Activated CD8-positive, alpha-beta T cell treated with anti-CD3 and anti-CD28 coated beads, Interleukin-2, amount 10 ng/mL, durations not matched to agents 7 days and 5 days (primary cell): Measurements from ENCODE around the gene CXCL12. TPM values are rescaled to one million over a fixed set of nuclear protein-coding genes. Genes with fewer than 3 reads are reported as not detected.

Source experiments
- ATAC-seq: fragments of 150-1000 bp; cut with Tn5 transposase; one replicate; pipeline ENCODE4 v1.10.0; 2021; ENCODE audit warnings: moderate library complexity
- CTCF ChIA-PET: fragments of 350-600 bp; sonication (Branson Sonifier 250); formaldehyde crosslinking; loops from one replicate; lab custom pipeline; 2021; ENCODE audit warnings: antibody characterized with exemption; lab: Charles Lee
- POLR2A ChIA-PET: fragments of 350-600 bp; sonication (Branson Sonifier 250); formaldehyde crosslinking; loops from one replicate; lab custom pipeline; 2021; ENCODE audit warnings: antibody characterized with exemption; lab: Charles Lee
- DNase-seq: peaks from one replicate; pipeline ENCODE4 v3.0.0-alpha.2; 2020
- H3K27ac Mint-ChIP-seq: one replicate; pipeline ENCODE4 v1.8.0; 2021; ENCODE audit warnings: mild to moderate bottlenecking, mixed read lengths
- H3K27me3 Mint-ChIP-seq: one replicate; pipeline ENCODE4 v1.8.0; 2021; ENCODE audit warnings: low read depth, mixed read lengths
- H3K36me3 Mint-ChIP-seq: one replicate; pipeline ENCODE4 v1.8.0; 2021; ENCODE audit warnings: low read depth, mixed read lengths
- H3K4me1 Mint-ChIP-seq: one replicate; pipeline ENCODE4 v1.8.0; 2021; ENCODE audit warnings: low read depth, mixed read lengths
- H3K4me3 Mint-ChIP-seq: one replicate; pipeline ENCODE4 v1.8.0; 2021; ENCODE audit warnings: mild to moderate bottlenecking, mixed read lengths
- H3K9me3 Mint-ChIP-seq: one replicate; pipeline ENCODE4 v1.8.0; 2022; ENCODE audit warnings: mixed read lengths; ENCODE audit not compliant: insufficient read depth
- total RNA-seq, 2 experiments: library from RNA; stranded (reverse); gene quantifications; one replicate each; pipeline ENCODE4 v1.2.3, GENCODE V29; 2021

Gene CXCL12
- total RNA-seq, 2 experiments from 2014 or later, result not detected

GRCh38 chr10:44379907-44380306 lies 5.0 kb downstream of the CXCL12 start:
- no peaks in the 10 kb centered on the region for H3K9me3 Mint-ChIP-seq
- POLR2A ChIA-PET, result no interaction called here
- H3K36me3 Mint-ChIP-seq, result no peaks in the 10 kb centered on the region
- no peak for DNase-seq
- peaks cover 2% of the 10 kb centered on the region for H3K4me1 Mint-ChIP-seq
- no peak overlapping the region for H3K4me3 Mint-ChIP-seq
- CTCF ChIA-PET, result interaction anchor here (1.4 kb wide), 1 partner anchor 690 kb away, joined by 3 read pairs; no protein-coding TSS in a partner anchor
- no peak overlapping the region for H3K27ac Mint-ChIP-seq
- peaks cover 19% of the 10 kb centered on the region for H3K27me3 Mint-ChIP-seq
- ATAC-seq, result no peak

GRCh38 chr10:44378626-44379025 lies 6.3 kb downstream of the CXCL12 start:
- Mint-ChIP-seq H3K4me1 (peaks cover 2% of the 10 kb centered on the region), H3K9me3 (no peaks in the 10 kb centered on the region), H3K36me3 (no peaks in the 10 kb centered on the region), H3K4me3 (no peak overlapping the region), H3K27me3 (peaks cover 14% of the 10 kb centered on the region), H3K27ac (no peak overlapping the region)
- ChIA-PET CTCF (no interaction called here), POLR2A (no interaction called here)
- ATAC-seq, result no peak
- DNase-seq, result no peak

- ChIA-PET CTCF (no interaction called here), POLR2A (no interaction called here)
- ATAC-seq (no peak), DNase-seq (no peak)
- no peaks in the 10 kb centered on the region for H3K36me3 Mint-ChIP-seq
- H3K9me3 Mint-ChIP-seq, result no peaks in the 10 kb centered on the region
- H3K4me1 Mint-ChIP-seq, result no peaks in the 10 kb centered on the region
- H3K27ac Mint-ChIP-seq, result no peak overlapping the region
- peaks cover 7% of the 10 kb centered on the region for H3K27me3 Mint-ChIP-seq
- H3K4me3 Mint-ChIP-seq, result no peak overlapping the region
These were observed 7.1 kb downstream of the CXCL12 start for GRCh38 chr10:44377651-44378310.

- POLR2A ChIA-PET, result no interaction called here
- H3K27me3 Mint-ChIP-seq, result peaks cover 4% of the 10 kb centered on the region
- no peak for DNase-seq
- ATAC-seq, result no peak
- CTCF ChIA-PET, result no interaction called here
- H3K9me3 Mint-ChIP-seq, result no peaks in the 10 kb centered on the region
- H3K36me3 Mint-ChIP-seq, result no peaks in the 10 kb centered on the region
- H3K4me3 Mint-ChIP-seq, result no peak overlapping the region
- H3K4me1 Mint-ChIP-seq, result no peaks in the 10 kb centered on the region
- H3K27ac Mint-ChIP-seq, result no peak overlapping the region
These were observed 8.3 kb downstream of the CXCL12 start for GRCh38 chr10:44376472-44377099.

GRCh38 chr10:44374155-44374554 lies 10.7 kb downstream of the CXCL12 start:
- no peak for ATAC-seq
- Mint-ChIP-seq H3K4me3 (no peak overlapping the region), H3K27ac (no peak overlapping the region), H3K9me3 (no peaks in the 10 kb centered on the region), H3K4me1 (no peaks in the 10 kb centered on the region), H3K36me3 (no peaks in the 10 kb centered on the region), H3K27me3 (no peaks in the 10 kb centered on the region)
- ChIA-PET POLR2A (no interaction called here), CTCF (no interaction called here)
- no peak for DNase-seq

- no peak for ATAC-seq
- POLR2A ChIA-PET, result no interaction called here
- H3K36me3 Mint-ChIP-seq, result no peaks in the 10 kb centered on the region
- CTCF ChIA-PET, result no interaction called here
- H3K27me3 Mint-ChIP-seq, result no peaks in the 10 kb centered on the region
- no peaks in the 10 kb centered on the region for H3K4me1 Mint-ChIP-seq
- H3K27ac Mint-ChIP-seq, result no peak overlapping the region
- H3K9me3 Mint-ChIP-seq, result no peaks in the 10 kb centered on the region
- no peak overlapping the region for H3K4me3 Mint-ChIP-seq
- DNase-seq, result no peak
These were observed 11.4 kb downstream of the CXCL12 start for GRCh38 chr10:44373341-44373995.

GRCh38 chr10:44372181-44372580 lies 12.7 kb downstream of the CXCL12 start:
- Mint-ChIP-seq H3K27me3 (no peaks in the 10 kb centered on the region), H3K9me3 (no peaks in the 10 kb centered on the region), H3K4me3 (no peak overlapping the region), H3K36me3 (no peaks in the 10 kb centered on the region), H3K27ac (no peak overlapping the region), H3K4me1 (no peaks in the 10 kb centered on the region)
- ChIA-PET CTCF (no interaction called here), POLR2A (no interaction called here)
- ATAC-seq (no peak), DNase-seq (no peak)

GRCh38 chr10:44370731-44371248 lies 14.1 kb downstream of the CXCL12 start:
- no peak overlapping the region for H3K27ac Mint-ChIP-seq
- no peaks in the 10 kb centered on the region for H3K9me3 Mint-ChIP-seq
- no peak overlapping the region for H3K4me3 Mint-ChIP-seq
- H3K4me1 Mint-ChIP-seq, result no peaks in the 10 kb centered on the region
- ATAC-seq (no peak), DNase-seq (no peak)
- H3K27me3 Mint-ChIP-seq, result no peaks in the 10 kb centered on the region
- ChIA-PET POLR2A (no interaction called here), CTCF (no interaction called here)
- no peaks in the 10 kb centered on the region for H3K36me3 Mint-ChIP-seq

- no peaks in the 10 kb centered on the region for H3K9me3 Mint-ChIP-seq
- H3K27me3 Mint-ChIP-seq, result no peaks in the 10 kb centered on the region
- no peak overlapping the region for H3K4me3 Mint-ChIP-seq
- ChIA-PET CTCF (no interaction called here), POLR2A (interaction anchor here (0.6 kb wide), 1 partner anchor 812 kb away, joined by 3 read pairs; no protein-coding TSS in a partner anchor)
- DNase-seq (no peak), ATAC-seq (no peak)
- H3K4me1 Mint-ChIP-seq, result no peaks in the 10 kb centered on the region
- no peaks in the 10 kb centered on the region for H3K36me3 Mint-ChIP-seq
- H3K27ac Mint-ChIP-seq, result no peak overlapping the region
These were observed 15.0 kb downstream of the CXCL12 start for GRCh38 chr10:44369854-44370253.

GRCh38 chr10:44369296-44369695 lies 15.6 kb downstream of the CXCL12 start:
- CTCF ChIA-PET, result no interaction called here

GRCh38 chr10:44368637-44369036 lies 16.3 kb downstream of the CXCL12 start:
- CTCF ChIA-PET, result no interaction called here
- H3K36me3 Mint-ChIP-seq, result no peaks in the 10 kb centered on the region
- no peak for ATAC-seq
- no peak for DNase-seq
- no peak overlapping the region for H3K4me3 Mint-ChIP-seq
- POLR2A ChIA-PET, result no interaction called here
- H3K4me1 Mint-ChIP-seq, result no peaks in the 10 kb centered on the region
- no peaks in the 10 kb centered on the region for H3K9me3 Mint-ChIP-seq
- H3K27me3 Mint-ChIP-seq, result no peaks in the 10 kb centered on the region
- no peak overlapping the region for H3K27ac Mint-ChIP-seq

More at GRCh38 chr10:44369296-44369695, 15.6 kb downstream of the CXCL12 start:
- Mint-ChIP-seq H3K27ac (no peak overlapping the region), H3K4me1 (no peaks in the 10 kb centered on the region), H3K27me3 (no peaks in the 10 kb centered on the region), H3K36me3 (no peaks in the 10 kb centered on the region), H3K4me3 (no peak overlapping the region), H3K9me3 (no peaks in the 10 kb centered on the region)
- POLR2A ChIA-PET, result interaction anchor here (0.6 kb wide), 1 partner anchor 812 kb away, joined by 3 read pairs; no protein-coding TSS in a partner anchor
- ATAC-seq (no peak), DNase-seq (no peak)
